Caco-2 (cell line): ENCODE results near the gene ANO10. TPM values are rescaled to one million over a fixed set of nuclear protein-coding genes. Genes with fewer than 3 reads are reported as not detected.

Source experiments
- BruUV-seq: library from RNA; stranded (reverse); fragments of 400-500 nt; replicated peaks from 2 replicates; lab custom pipeline; 2021; lab: Mats Ljungman, UMichigan
- CTCF ChIA-PET: fragments of 300-600 bp; sonication (Branson Sonifier 250); formaldehyde crosslinking; loops from one replicate; lab custom pipeline; 2022; ENCODE audit warnings: antibody characterized with exemption; lab: Charles Lee
- POLR2A ChIA-PET: fragments of 300-600 bp; sonication (Branson Sonifier 250); formaldehyde crosslinking; loops from one replicate; lab custom pipeline; 2022; ENCODE audit warnings: antibody characterized with exemption; lab: Charles Lee
- DNase-seq, 2 experiments: peaks; one replicate each; pipeline versions ENCODE4 v3.0.0 to v3.0.0-alpha.2; 2020 to 2022
- H3K27me3 ChIP-seq: replicated peaks from 2 replicates; pipeline ENCODE4 v1.6.0; 2011; ENCODE audit warnings: low read length; ENCODE audit not compliant: control insufficient read depth, insufficient read depth
- H3K36me3 ChIP-seq: 2 replicates; pipeline ENCODE4 v1.5.1; 2011; ENCODE audit warnings: low read length; ENCODE audit not compliant: control insufficient read depth, insufficient read depth
- H3K4me1 ChIP-seq: fragments of 250-450 bp; sonication (Bioruptor Pico); 2 replicates; pipeline ENCODE4 v1.5.1; 2020; ENCODE audit warnings: mild to moderate bottlenecking
- H3K4me3 ChIP-seq: 2 replicates; pipeline ENCODE4 v1.5.1; 2011; ENCODE audit warnings: low read depth, mild to moderate bottlenecking, control low read depth, low read length
- H3K9me3 ChIP-seq: fragments of 250-450 bp; sonication (Bioruptor Pico); 2 replicates; pipeline ENCODE4 v1.5.1; 2020; ENCODE audit warnings: mild to moderate bottlenecking, moderate library complexity
- H3K27ac Mint-ChIP-seq: one replicate; pipeline ENCODE4 v1.8.0; 2022; ENCODE audit warnings: mixed read lengths; ENCODE audit not compliant: unreplicated experiment
- H3K27me3 Mint-ChIP-seq: one replicate; pipeline ENCODE4 v1.8.0; 2022; ENCODE audit warnings: mixed read lengths; ENCODE audit not compliant: insufficient read depth, unreplicated experiment
- H3K36me3 Mint-ChIP-seq: one replicate; pipeline ENCODE4 v1.8.0; 2022; ENCODE audit warnings: mild to moderate bottlenecking, mixed read lengths; ENCODE audit not compliant: insufficient read depth, unreplicated experiment
- H3K4me1 Mint-ChIP-seq: one replicate; pipeline ENCODE4 v1.8.0; 2022; ENCODE audit warnings: low read depth, mixed read lengths; ENCODE audit not compliant: unreplicated experiment
- H3K4me3 Mint-ChIP-seq: one replicate; pipeline ENCODE4 v1.8.0; 2022; ENCODE audit warnings: mild to moderate bottlenecking, moderate library complexity, mixed read lengths; ENCODE audit not compliant: unreplicated experiment
- H3K9me3 Mint-ChIP-seq: one replicate; pipeline ENCODE4 v1.8.0; 2022; ENCODE audit warnings: mixed read lengths; ENCODE audit not compliant: unreplicated experiment
- CTCF ChIP-seq, 2 experiments: fragments of 200-600 bp in 1 of 2; IDR thresholded peaks; 1 replicate in 1 of 2; 2 replicates in 1 of 2; pipeline versions ENCODE4 v1.5.1 to v1.8.0; 2011 to 2022; ENCODE audit warnings: antibody characterized with exemption in 1 of 2, control low read depth in 1 of 2, inconsistent platforms in 1 of 2, low read depth in 1 of 2, low read length in 1 of 2, mild to moderate bottlenecking in 1 of 2, moderate library complexity in 1 of 2; ENCODE audit not compliant: insufficient read depth in 1 of 2, severe bottlenecking in 1 of 2, unreplicated experiment in 1 of 2
- intact Hi-C: fragments of 100-400 bp; cut with micrococcal nuclease; formaldehyde crosslinking; loops from one replicate; pipeline ENCODE4 v1.10.0; 2022; ENCODE audit not compliant: unreplicated experiment
- total RNA-seq: library from RNA; stranded (reverse); gene quantifications from 2 replicates; pipeline ENCODE4 v1.2.3, GENCODE V29; 2022

ANO10 gene
- total RNA-seq, 1 experiment from 2014 or later, result 24.1 TPM

- DNase-seq, result no peak
- Mint-ChIP-seq H3K9me3 (peaks cover 19% of the 10 kb centered on the region), H3K4me1 (no peaks in the 10 kb centered on the region), H3K36me3 (peaks cover 77% of the 10 kb centered on the region), H3K4me3 (no peak overlapping the region), H3K27me3 (no peaks in the 10 kb centered on the region), H3K27ac (no peak overlapping the region)
- BruUV-seq, result no TSS peak
- intact Hi-C loops, result no loop called here
- Histone ChIP-seq H3K27me3 (no peaks in the 10 kb centered on the region), H3K4me3 (no peak overlapping the region), H3K9me3 (peaks cover 25% of the 10 kb centered on the region), H3K4me1 (no peaks in the 10 kb centered on the region), H3K36me3 (no peaks in the 10 kb centered on the region; the same call in none of the 2 replicates)
- CTCF ChIA-PET, result no interaction called here
- no peak for TF ChIP-seq CTCF (IDR thresholded peaks at IDR 0.05; ENCODE audit: insufficient read depth in 1 of 2, low read depth in 1 of 2, low read length in 1 of 2, severe bottlenecking in 1 of 2, unreplicated experiment in 1 of 2)
- POLR2A ChIA-PET, result no interaction called here
These were observed 281.4 kb downstream of the ANO10 start for GRCh38 chr3:43340403-43340802.

GRCh38 chr3:43338295-43338694 is 283.5 kb downstream of the ANO10 start:
- Histone ChIP-seq H3K27me3 (no peaks in the 10 kb centered on the region), H3K9me3 (peaks cover 30% of the 10 kb centered on the region), H3K4me3 (no peak overlapping the region), H3K4me1 (no peaks in the 10 kb centered on the region), H3K36me3 (no peaks in the 10 kb centered on the region; the same call in none of the 2 replicates)
- no peak for TF ChIP-seq CTCF (IDR thresholded peaks at IDR 0.05; ENCODE audit: insufficient read depth in 1 of 2, low read depth in 1 of 2, low read length in 1 of 2, severe bottlenecking in 1 of 2, unreplicated experiment in 1 of 2)
- no peaks in the 10 kb centered on the region for H3K27me3 Mint-ChIP-seq
- peaks cover 76% of the 10 kb centered on the region for H3K36me3 Mint-ChIP-seq
- ChIA-PET POLR2A (no interaction called here), CTCF (no interaction called here)
- peaks cover 28% of the 10 kb centered on the region for H3K9me3 Mint-ChIP-seq
- DNase-seq, result no peak
- H3K4me1 Mint-ChIP-seq, result no peaks in the 10 kb centered on the region
- intact Hi-C loops, result no loop called here
- no peak overlapping the region for H3K27ac Mint-ChIP-seq
- no TSS peak for BruUV-seq
- H3K4me3 Mint-ChIP-seq, result no peak overlapping the region

GRCh38 chr3:43335799-43336198 is 286.0 kb downstream of the ANO10 start:
- no TSS peak for BruUV-seq
- Mint-ChIP-seq H3K4me1 (no peaks in the 10 kb centered on the region), H3K4me3 (no peak overlapping the region), H3K27me3 (no peaks in the 10 kb centered on the region), H3K36me3 (peaks cover 71% of the 10 kb centered on the region), H3K27ac (no peak overlapping the region), H3K9me3 (peaks cover 28% of the 10 kb centered on the region)
- Histone ChIP-seq H3K4me1 (no peaks in the 10 kb centered on the region), H3K36me3 (no peaks in the 10 kb centered on the region; the same call in none of the 2 replicates), H3K27me3 (no peaks in the 10 kb centered on the region), H3K9me3 (peaks cover 30% of the 10 kb centered on the region), H3K4me3 (no peak overlapping the region)
- ChIA-PET CTCF (no interaction called here), POLR2A (no interaction called here)
- intact Hi-C loops, result no loop called here
- no peak for TF ChIP-seq CTCF (IDR thresholded peaks at IDR 0.05; ENCODE audit: insufficient read depth in 1 of 2, low read depth in 1 of 2, low read length in 1 of 2, severe bottlenecking in 1 of 2, unreplicated experiment in 1 of 2)
- DNase-seq, result no peak
